Measurements from ENCODE around the gene PGAM1. TPM values are rescaled to one million over a fixed set of nuclear protein-coding genes. Genes with fewer than 3 reads are reported as not detected.

PGAM1 gene
- total and polyA plus RNA-seq, 2 of the 4 experiments (the other 2 are of a cell fraction), result 686 to 841 TPM

DNA sequence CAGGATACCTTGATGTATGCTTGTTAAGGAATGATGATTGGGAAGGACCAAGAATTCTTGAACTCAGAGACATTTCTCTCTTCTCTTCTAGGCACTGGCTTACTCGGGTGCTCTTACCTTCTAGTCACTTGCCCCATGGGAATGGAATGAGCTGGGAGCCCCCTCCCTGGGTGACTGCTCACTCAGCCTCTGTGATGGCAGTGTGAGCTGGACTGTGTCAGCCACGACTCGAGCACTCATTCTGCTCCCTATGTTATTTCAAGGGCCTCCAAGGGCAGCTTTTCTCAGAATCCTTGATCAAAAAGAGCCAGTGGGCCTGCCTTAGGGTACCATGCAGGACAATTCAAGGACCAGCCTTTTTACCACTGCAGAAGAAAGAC, 30.7 kb downstream of the PGAM1 start:
- Histone ChIP-seq H4K5ac (ENCODE audit: low read depth, low read length) (no peak overlapping the region), H3K56ac (ENCODE audit: extremely low read depth, insufficient read depth, low read length) (no peak overlapping the region), H2AK5ac (ENCODE audit: low read depth, low read length) (no peak overlapping the region), H3K4me2 (ENCODE audit: low read depth, low read length) (no peak overlapping the region), H2AK9ac (replicated peaks; ENCODE audit: low read depth, low read length, poor library complexity) (no peak overlapping the region), H3K36me3 (ENCODE audit: control insufficient read depth, insufficient read depth, low read length) (peaks cover 85% of the 10 kb centered on the region), H3K9me3 (ENCODE audit: control insufficient read depth, insufficient read depth, low read length) (no peaks in the 10 kb centered on the region), H3K4me1 (ENCODE audit: control insufficient read depth, insufficient read depth, low read length) (peaks cover 1% of the 10 kb centered on the region; the same call in 1 of the 2 replicates), H3K4me3 (ENCODE audit: insufficient read depth, low read depth, low read length) (no peak overlapping the region), H3K23ac (ENCODE audit: low read depth, low read length) (no peak overlapping the region), H4K8ac (ENCODE audit: low read depth in 2 of 2, low read length in 2 of 2) (no peak overlapping the region), H3K27ac (ENCODE audit: insufficient read depth, low read length) (no peak overlapping the region), H3K14ac (replicated peaks; ENCODE audit: low read depth, low read length) (no peak overlapping the region), H3K79me1 (ENCODE audit: low read depth in 1 of 2, low read length in 2 of 2) (peaks cover 40 to 68% of the 10 kb centered on the region in 2 experiments), H4K20me1 (ENCODE audit: insufficient read depth, low read length) (peaks cover 24% of the 10 kb centered on the region), H3K18ac (ENCODE audit: low read depth, low read length) (no peak overlapping the region), H3K9ac (ENCODE audit: low read depth, low read length) (no peak overlapping the region), H2BK15ac (ENCODE audit: low read depth, low read length) (no peak overlapping the region), H2BK5ac (ENCODE audit: low read depth, low read length, poor library complexity, severe bottlenecking) (no peak overlapping the region), H3K27me3 (ENCODE audit: control insufficient read depth, insufficient read depth, low read length) (no peaks in the 10 kb centered on the region), H2BK20ac (ENCODE audit: low read depth, low read length) (no peak overlapping the region), H3K4ac (ENCODE audit: low read depth, low read length) (no peak overlapping the region), H2AFZ (replicated peaks; ENCODE audit: low read length, poor library complexity) (no peak overlapping the region), H2BK120ac (ENCODE audit: low read depth, low read length) (no peak overlapping the region), H3K9me1 (ENCODE audit: insufficient read depth, low read length) (peaks cover 8% of the 10 kb centered on the region; the same call in 1 of the 2 replicates), H4K91ac (ENCODE audit: insufficient read depth, low read depth, low read length) (no peak overlapping the region)
- ATAC-seq (ENCODE audit: low read depth) (no peak), DNase-seq (no peak)
- no TSS peak for BruUV-seq (replicated peaks)
- no CpG with 5 or more reads among the region's 3 CpGs for WGBS, 2 experiments (ENCODE audit: extremely low coverage in 2 of 2, insufficient read length in 1 of 2)
- POLR2A ChIA-PET (ENCODE audit: unreplicated experiment), result no interaction called here
- in situ Hi-C loops (cut with MboI; ENCODE audit: low sequenced_read_pairs) (no loop called here), dilution Hi-C loops (cut with HindIII; ENCODE audit: low sequenced_read_pairs, unreplicated experiment) (no loop called here), intact Hi-C loops (cut with micrococcal nuclease) (no loop called here)
- CTCF ChIA-PET, result no interaction called here
- TF ChIP-seq SMC3 (IDR thresholded peaks at IDR 0.05; ENCODE audit: low read depth, low read length), result no peak
- no peak for TF ChIP-seq CTCF (conservative IDR thresholded peaks at IDR 0.05; ENCODE audit: low read depth, low read length)
- no peak for TF ChIP-seq CHD1 (IDR thresholded peaks at IDR 0.05; ENCODE audit: low read depth, low read length)
- TF ChIP-seq MXI1 (IDR thresholded peaks at IDR 0.05; ENCODE audit: borderline replicate concordance, low read depth, low read length), result no peak
- TF ChIP-seq FOS (IDR thresholded peaks at IDR 0.05; ENCODE audit: low read depth, low read length), result no peak
- TF ChIP-seq ELK1 (IDR thresholded peaks at IDR 0.05; ENCODE audit: borderline replicate concordance, low read depth, low read length), result no peak
- no peak for TF ChIP-seq CEBPB (IDR thresholded peaks at IDR 0.05; ENCODE audit: low read depth, low read length)
- no peak for TF ChIP-seq RFX5 (IDR thresholded peaks at IDR 0.05; ENCODE audit: low read depth, low read length)
- TF ChIP-seq MAFK (IDR thresholded peaks at IDR 0.05; ENCODE audit: low read depth, low read length), result no peak
- TF ChIP-seq NFE2L2 (IDR thresholded peaks at IDR 0.05; ENCODE audit: low read depth, low read length), result no peak
- TF ChIP-seq MAZ (IDR thresholded peaks at IDR 0.05; ENCODE audit: borderline replicate concordance, low read depth, low read length), result no peak
- TF ChIP-seq RCOR1 (IDR thresholded peaks at IDR 0.05; ENCODE audit: insufficient replicate concordance, low read length), result no peak
